ENCODE measurements around the gene MECP2.

The MECP2 gene

GRCh38 chrX:154136627-154137161 is 39.2 kb upstream of the MECP2 start:
- DNase-seq (ENCODE audit: low read depth): peak; percentile 45
- peak overlapping the region; percentile 24 for H3K4me3 ChIP-seq (replicated peaks; ENCODE audit: low read depth, low read length)
- peak; percentile 38 for TF ChIP-seq CTCF (IDR thresholded peaks at IDR 0.05; ENCODE audit: low read length, missing control alignments)

- no peak for DNase-seq (ENCODE audit: low read depth)
These were observed 38.1 kb upstream of the MECP2 start for GRCh38 chrX:154135458-154136229.

GRCh38 chrX:154132366-154132765 is 34.8 kb upstream of the MECP2 start:
- no peak overlapping the region for H3K4me3 ChIP-seq (replicated peaks; ENCODE audit: low read depth, low read length)
- no peak for DNase-seq (ENCODE audit: low read depth)
- TF ChIP-seq CTCF (IDR thresholded peaks at IDR 0.05; ENCODE audit: low read length, missing control alignments): no peak

More at GRCh38 chrX:154135458-154136229, 38.1 kb upstream of the MECP2 start:
- H3K4me3 ChIP-seq (replicated peaks; ENCODE audit: low read depth, low read length): no peak overlapping the region
- no peak for TF ChIP-seq CTCF (IDR thresholded peaks at IDR 0.05; ENCODE audit: low read length, missing control alignments)

GRCh38 chrX:154131955-154132354 is 34.4 kb upstream of the MECP2 start:
- TF ChIP-seq CTCF (IDR thresholded peaks at IDR 0.05; ENCODE audit: low read length, missing control alignments): no peak
- no peak overlapping the region for H3K4me3 ChIP-seq (replicated peaks; ENCODE audit: low read depth, low read length)
- no peak for DNase-seq (ENCODE audit: low read depth)

- no peak for DNase-seq (ENCODE audit: low read depth)
- H3K4me3 ChIP-seq (replicated peaks; ENCODE audit: low read depth, low read length): no peak overlapping the region
- TF ChIP-seq CTCF (IDR thresholded peaks at IDR 0.05; ENCODE audit: low read length, missing control alignments): no peak
These were observed 28.6 kb upstream of the MECP2 start for GRCh38 chrX:154126101-154126500.

- no peak for TF ChIP-seq CTCF (IDR thresholded peaks at IDR 0.05; ENCODE audit: low read length, missing control alignments)
- DNase-seq (ENCODE audit: low read depth): no peak
- no peak overlapping the region for H3K4me3 ChIP-seq (replicated peaks; ENCODE audit: low read depth, low read length)
These were observed 28.0 kb upstream of the MECP2 start for GRCh38 chrX:154125391-154126040.
